AG09309 (cell line): ENCODE measurements around the gene ERI2.

Experiments
- DNase-seq: peaks from one replicate; pipeline ENCODE4 v3.0.0-alpha.2; 2010; ENCODE audit warnings: low read depth
- H3K4me3 ChIP-seq: 2 replicates; pipeline ENCODE4 v1.5.1; 2011; ENCODE audit warnings: mild to moderate bottlenecking, low read depth, low read length, moderate library complexity; ENCODE audit not compliant: control insufficient read depth
- CTCF ChIP-seq: IDR thresholded peaks from 2 replicates; pipeline ENCODE4 v1.5.1; 2011; ENCODE audit warnings: mild to moderate bottlenecking, low read depth, low read length, inconsistent platforms; ENCODE audit not compliant: insufficient read depth, control insufficient read depth; ENCODE audit errors: missing control alignments

ERI2 gene

GRCh38 chr16:20750558-20750957, 55.7 kb downstream of the ERI2 start:
- no peak for DNase-seq
- no peak overlapping the region for H3K4me3 ChIP-seq
- TF ChIP-seq CTCF: no peak

- TF ChIP-seq CTCF: no peak
- DNase-seq: no peak
- no peak overlapping the region for H3K4me3 ChIP-seq
These were observed 56.8 kb downstream of the ERI2 start for GRCh38 chr16:20749474-20749873.

- no peak for TF ChIP-seq CTCF
- DNase-seq: no peak
- no peak overlapping the region for H3K4me3 ChIP-seq
These were observed 59.0 kb downstream of the ERI2 start for GRCh38 chr16:20747030-20747816.

GRCh38 chr16:20746461-20746860, 59.8 kb downstream of the ERI2 start:
- no peak overlapping the region for H3K4me3 ChIP-seq
- TF ChIP-seq CTCF: no peak
- DNase-seq: no peak
